Globus pallidus (tissue), 1 donor: ENCODE results near the gene C20orf144.
A peak's percentile ranks its signal among the peaks of the same experiment; 100 is the strongest.

Source experiments
- DNase-seq: peaks from one replicate; pipeline ENCODE4 v3.0.0-alpha.2; 2015; ENCODE audit warnings: low spot score

The C20orf144 gene

GRCh38 chr20:33677991-33678702, 16.0 kb downstream of the C20orf144 start:
- no peak for DNase-seq

GRCh38 chr20:33679758-33680485, 17.8 kb downstream of the C20orf144 start:
- DNase-seq, result no peak

GRCh38 chr20:33680686-33681085, 18.6 kb downstream of the C20orf144 start:
- DNase-seq, result no peak

GRCh38 chr20:33681288-33681687, 19.2 kb downstream of the C20orf144 start:
- DNase-seq, result no peak

GRCh38 chr20:33681728-33682353, 19.7 kb downstream of the C20orf144 start:
- DNase-seq, result no peak

GRCh38 chr20:33684533-33685327, 22.6 kb downstream of the C20orf144 start:
- no peak for DNase-seq

GRCh38 chr20:33685328-33686099, 23.4 kb downstream of the C20orf144 start:
- no peak for DNase-seq

- peak; percentile 94 for DNase-seq
Measured at GRCh38 chr20:33686100-33686983, 24.2 kb downstream of the C20orf144 start, which contains the start of gene E2F1. Gene E2F1, minus strand, starts transcription at chr20:33686385. Its CDS starts 121 bp downstream, at chr20:33686264.

- no peak for DNase-seq
Measured at GRCh38 chr20:33686984-33687366, 24.8 kb downstream of the C20orf144 start.

- no peak for DNase-seq
Measured at GRCh38 chr20:33687370-33687915, 25.3 kb downstream of the C20orf144 start.

GRCh38 chr20:33687993-33688937, 26.1 kb downstream of the C20orf144 start:
- DNase-seq, result no peak

- no peak for DNase-seq
Measured at GRCh38 chr20:33688938-33689424, 26.9 kb downstream of the C20orf144 start.

- DNase-seq, result no peak
Measured at GRCh38 chr20:33689493-33689892, 27.4 kb downstream of the C20orf144 start.

GRCh38 chr20:33689973-33690372, 27.8 kb downstream of the C20orf144 start:
- peak; percentile 87 for DNase-seq

- DNase-seq, result no peak
Measured at GRCh38 chr20:33693289-33693688, 31.2 kb downstream of the C20orf144 start.

- DNase-seq, result peak; percentile 90
Measured at GRCh38 chr20:33693741-33694638, 31.9 kb downstream of the C20orf144 start.

- no peak for DNase-seq
Measured at GRCh38 chr20:33694639-33695012, 32.5 kb downstream of the C20orf144 start.

GRCh38 chr20:33696448-33696847, 34.3 kb downstream of the C20orf144 start:
- no peak for DNase-seq
